ENCODE measurements around the gene IL32.
"Not testable (repeated sequence)": the region's sequence is repeated elsewhere in the genome, so short reads cannot be mapped to it uniquely, and the experiment has no call there.

The IL32 gene

DNA sequence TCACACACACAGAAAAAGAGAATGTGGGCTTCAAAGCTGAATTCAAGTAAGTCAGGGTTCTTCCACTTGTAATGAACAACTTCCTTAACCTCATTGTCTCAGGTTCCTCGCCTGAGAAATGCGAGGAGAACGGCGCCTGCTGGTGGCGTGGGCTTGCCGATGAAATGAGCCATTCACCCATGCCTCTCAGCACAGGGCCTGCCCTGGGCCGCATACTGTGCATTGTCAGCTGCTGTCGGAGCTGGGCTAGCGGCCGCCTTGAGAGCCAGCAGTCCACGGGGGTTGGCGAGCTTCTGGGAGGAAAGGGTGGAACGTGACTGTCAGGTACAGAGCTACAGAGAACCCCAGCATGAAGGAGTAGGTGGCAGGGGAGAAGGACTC, 12.1 kb upstream of the IL32 start:
- DNase-seq = not testable (repeated sequence)

DNA sequence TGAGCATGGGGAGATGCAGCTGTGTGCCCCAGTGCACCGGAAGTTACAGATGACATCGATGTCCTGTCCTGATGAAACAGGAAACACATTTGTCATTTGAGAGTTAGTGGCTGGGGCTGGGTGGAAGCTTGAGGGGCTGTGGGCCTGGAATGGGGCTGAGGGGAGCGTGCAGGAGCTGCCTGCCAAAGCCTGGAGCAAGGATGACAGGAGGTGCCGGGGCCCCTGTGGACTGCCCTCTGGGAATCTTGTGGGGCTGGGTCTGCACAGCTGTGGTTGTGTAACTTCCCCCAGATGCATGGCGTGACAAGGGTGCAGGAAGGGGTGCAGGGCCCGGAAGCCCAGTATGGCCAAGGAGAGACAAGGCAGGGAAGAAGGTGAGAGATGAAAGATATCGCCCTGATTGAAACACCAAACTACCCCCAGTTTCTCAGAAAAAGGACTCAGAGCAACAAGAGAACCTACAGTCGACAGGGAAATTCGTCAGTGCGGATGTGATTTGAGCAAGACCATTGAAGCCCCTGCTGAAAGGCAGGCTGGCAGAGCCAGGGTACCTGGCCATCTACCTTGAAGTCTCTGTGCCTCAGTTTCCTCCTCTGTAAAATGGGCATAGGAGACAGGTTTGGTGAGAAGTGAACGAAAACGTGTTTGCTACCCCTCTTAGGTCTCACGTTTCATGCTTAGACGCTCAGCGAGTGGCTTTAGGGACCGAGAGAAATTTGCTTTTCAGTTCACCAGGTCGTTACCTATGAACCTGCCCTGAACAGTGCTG, 10.3 kb upstream of the IL32 start:
- DNase-seq = no peak

DNA sequence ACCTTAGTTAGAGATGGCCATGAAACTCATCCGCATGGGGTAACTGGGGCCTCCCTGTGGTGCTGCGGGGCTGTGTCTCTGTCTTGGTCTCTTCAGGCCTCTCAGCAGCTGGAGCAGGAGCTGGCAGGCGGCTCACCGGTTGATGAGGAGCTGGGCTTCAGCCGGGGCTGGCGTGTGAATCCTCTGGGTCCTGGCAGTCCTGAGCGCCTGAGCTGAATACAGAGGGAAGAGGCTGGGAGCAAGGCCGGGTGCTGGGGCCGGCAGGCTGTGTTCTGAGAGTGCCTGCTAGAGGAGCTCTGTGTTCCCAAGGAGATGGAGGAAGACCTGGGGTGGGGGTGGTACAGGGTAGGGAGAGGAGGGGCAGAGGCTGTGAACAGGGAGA, 9.7 kb upstream of the IL32 start:
- DNase-seq = not testable (repeated sequence)

DNA sequence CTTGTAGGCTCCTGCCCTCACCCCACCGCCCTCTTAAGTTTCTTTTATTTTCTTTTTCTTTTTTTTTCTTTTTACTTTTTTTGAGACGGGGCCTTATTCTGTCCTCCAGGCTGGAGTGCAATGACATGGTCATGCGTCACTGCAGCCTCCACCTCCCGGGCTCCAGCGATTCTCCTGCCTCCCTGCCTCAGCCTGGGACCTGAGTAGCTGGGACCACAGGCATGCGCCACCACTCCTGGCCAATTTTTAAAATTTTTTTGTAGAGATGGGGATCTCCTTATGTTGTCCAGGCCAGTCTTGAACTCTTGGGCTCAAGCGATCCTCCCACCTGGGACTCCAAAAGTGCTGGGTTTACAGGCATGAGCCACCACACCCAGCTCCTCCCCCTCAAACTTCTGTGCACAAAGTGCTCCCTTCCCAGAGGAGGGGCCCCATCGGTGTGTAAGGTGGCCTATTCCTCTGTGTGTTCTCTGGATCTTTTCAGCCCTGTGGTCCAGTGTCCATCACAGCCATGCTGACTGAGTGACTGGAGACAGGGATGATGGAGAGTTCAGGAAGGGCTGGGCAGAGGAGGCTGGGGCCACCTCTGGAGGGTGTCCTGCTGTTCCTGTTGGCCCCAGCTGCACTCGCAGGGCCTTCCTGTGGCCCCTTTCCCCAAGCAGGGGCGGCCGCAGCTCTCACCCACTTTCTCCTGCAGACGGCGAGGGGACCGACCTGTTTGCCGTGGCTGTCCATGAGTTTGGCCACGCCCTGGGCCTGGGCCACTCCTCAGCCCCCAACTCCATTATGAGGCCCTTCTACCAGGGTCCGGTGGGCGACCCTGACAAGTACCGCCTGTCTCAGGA, 8.9 kb upstream of the IL32 start:
- DNase-seq = no peak

DNA sequence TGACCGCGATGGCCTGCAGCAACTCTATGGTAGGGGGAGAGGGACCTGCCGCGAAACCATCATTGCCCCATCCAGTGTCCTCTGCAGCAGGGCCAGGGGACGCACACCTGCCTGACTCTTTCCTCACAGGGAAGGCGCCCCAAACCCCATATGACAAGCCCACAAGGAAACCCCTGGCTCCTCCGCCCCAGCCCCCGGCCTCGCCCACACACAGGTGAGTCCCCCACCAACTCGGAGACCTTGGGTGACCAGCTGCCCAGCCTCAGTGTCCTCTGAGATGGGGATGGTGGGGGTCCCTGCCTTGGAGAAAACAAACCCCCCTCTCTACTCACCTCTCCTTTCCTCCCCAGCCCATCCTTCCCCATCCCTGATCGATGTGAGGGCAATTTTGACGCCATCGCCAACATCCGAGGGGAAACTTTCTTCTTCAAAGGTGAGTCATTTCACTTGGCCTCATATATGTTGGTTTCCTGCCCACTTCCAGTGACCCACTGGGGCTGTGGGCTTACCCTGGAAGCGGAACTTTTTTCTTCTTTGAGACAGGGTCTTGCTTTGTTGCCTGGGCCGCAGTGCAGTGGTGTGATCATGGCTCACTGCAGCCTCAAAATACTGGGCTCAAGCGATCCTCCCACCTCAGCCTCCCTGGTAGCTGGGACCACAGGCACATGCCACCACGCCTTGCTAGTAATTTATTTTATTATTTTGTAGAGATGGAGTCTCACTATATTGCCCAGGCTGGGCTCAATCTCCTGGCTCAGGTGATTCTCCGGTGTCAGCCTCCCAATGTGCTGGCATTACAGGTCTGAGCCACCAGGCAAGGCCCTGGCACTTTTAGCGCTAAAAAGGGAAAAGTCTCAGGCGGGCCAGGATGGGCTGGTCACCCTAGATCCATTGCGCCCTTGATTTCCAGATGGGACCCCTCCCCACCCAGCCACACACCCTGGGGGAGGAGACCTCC, 8.0 kb upstream of the IL32 start:
- DNase-seq = no peak

DNA sequence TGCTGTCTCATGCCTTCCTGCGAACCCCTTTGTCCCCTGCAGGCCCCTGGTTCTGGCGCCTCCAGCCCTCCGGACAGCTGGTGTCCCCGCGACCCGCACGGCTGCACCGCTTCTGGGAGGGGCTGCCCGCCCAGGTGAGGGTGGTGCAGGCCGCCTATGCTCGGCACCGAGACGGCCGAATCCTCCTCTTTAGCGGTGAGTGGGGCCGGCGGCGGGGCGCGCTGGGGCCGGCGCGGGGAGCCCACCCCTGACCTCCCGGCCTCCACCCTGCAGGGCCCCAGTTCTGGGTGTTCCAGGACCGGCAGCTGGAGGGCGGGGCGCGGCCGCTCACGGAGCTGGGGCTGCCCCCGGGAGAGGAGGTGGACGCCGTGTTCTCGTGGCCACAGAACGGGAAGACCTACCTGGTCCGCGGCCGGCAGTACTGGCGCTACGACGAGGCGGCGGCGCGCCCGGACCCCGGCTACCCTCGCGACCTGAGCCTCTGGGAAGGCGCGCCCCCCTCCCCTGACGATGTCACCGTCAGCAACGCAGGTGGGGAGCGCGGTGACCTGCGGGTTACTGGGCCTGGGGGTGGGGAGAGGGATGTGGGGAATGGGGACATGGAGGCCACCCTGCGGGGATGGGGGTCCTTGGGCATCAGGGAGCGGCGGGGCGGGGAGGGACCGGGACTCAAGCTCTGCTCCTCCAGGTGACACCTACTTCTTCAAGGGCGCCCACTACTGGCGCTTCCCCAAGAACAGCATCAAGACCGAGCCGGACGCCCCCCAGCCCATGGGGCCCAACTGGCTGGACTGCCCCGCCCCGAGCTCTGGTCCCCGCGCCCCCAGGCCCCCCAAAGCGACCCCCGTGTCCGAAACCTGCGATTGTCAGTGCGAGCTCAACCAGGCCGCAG, 7.1 kb upstream of the IL32 start:
- peak; percentile 61 for DNase-seq

DNA sequence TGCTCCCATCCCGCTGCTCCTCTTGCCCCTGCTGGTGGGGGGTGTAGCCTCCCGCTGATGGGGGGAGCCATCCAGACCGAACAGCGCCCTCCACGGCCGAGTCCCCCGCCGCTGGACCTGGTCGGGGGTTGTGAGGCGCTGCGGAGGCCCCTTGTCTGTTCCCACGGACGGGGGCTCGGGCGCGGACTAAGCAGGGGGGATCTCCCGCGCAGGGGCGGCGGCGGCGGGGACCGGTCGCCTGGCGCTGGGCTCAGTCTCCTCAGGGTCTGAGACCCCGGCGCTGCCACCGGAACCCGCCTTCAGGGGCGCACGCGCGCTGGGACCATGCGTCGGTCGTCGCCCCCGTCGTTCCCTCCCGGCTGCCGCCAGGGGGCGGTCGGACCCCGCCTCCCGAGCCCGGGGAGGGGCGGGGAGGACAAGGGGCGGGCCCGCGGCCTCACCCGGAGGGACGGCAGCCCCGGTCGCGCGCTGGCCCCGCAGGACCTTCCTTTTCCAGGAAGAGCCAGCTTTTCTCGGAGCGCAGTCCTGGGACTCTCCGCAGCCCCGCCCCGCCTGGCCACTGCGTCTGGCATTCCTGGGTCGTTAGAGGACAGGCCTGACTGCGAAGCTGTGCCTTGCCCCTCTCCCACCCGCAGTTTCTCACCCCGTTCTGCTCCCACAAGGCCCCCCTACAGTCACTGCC, 6.3 kb upstream of the IL32 start:
- DNase-seq = peak; percentile 86

DNA sequence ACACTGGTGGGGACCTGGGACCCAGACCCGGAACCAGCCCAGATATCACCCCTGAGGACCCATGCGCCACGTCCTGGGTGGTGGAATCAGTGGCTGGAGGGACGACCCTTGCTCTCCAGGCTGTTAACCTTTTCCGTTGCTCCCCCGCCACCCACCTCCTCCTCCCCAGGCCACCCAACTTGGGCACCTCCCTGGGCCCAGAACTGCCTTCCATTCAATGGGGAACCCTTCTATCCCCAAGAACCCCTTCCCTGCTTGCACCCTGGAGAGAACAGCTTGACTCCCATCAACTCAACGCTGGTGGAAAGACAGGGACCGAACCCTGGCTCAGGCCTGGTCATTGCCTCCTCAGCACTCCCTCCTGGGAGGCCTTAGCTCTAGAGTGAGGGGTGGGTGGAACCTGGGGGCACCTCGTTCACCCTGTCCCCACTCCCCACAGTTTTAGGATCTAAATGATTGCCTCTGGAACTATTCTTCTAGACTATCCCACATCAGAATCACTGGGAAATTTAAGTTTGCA, 5.7 kb upstream of the IL32 start:
- DNase-seq = no peak

DNA sequence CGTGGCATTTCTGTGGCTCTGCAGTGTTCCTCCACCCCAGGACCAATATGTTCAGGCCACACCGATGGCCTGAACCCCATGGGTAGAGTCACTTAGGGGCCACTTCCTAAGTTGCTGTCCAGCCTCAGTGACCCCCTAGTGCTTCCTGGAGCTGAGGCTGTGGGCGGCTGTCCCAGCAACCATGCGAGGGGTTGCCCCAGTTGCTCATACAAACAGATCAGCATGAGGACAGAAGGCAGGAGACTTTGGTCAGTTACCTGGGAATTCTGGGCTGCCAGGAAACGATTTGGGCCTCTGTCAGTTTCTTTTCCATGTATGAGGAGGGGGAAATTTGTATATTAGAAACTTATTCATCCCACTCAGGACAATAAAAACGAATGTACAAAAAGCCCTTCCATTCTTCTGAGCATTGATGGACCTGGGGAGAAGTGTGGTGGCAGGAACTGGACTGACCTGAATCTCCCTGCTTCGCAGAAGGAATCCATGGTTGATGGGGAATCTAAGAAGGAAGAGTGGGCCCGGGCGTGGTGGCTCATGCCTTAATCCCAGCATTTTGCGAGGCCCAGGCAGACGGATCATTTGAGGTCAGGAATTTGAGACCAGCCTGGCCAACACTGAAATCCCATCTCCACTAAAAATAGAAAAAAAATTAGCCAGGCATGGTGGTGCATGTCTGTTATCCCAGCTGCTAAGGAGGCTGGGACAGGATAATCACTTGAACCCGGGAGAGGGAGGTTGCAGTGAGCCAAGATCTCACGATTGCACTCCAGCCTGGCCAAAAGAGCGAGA, 4.9 kb upstream of the IL32 start:
- DNase-seq = no peak

DNA sequence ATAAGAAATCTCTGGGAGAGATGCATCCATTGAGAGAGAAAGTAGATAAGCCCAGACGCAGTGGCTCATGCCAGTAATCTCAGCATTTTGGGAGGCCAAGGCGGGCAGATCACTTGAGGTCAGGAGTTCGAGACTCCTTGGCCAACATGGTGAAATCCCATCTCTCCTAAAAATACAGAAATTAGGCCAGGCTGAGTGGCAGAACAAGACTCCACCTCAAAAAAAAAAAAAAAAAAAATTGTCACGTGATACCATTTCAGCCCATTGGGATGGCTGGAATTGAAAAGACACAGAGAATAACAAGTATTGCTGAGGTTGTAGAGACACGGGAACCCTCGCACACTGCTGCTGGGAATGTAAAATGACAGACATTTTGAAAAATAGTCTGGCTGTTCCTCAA, 2.9 kb upstream of the IL32 start:
- no peak for DNase-seq

DNA sequence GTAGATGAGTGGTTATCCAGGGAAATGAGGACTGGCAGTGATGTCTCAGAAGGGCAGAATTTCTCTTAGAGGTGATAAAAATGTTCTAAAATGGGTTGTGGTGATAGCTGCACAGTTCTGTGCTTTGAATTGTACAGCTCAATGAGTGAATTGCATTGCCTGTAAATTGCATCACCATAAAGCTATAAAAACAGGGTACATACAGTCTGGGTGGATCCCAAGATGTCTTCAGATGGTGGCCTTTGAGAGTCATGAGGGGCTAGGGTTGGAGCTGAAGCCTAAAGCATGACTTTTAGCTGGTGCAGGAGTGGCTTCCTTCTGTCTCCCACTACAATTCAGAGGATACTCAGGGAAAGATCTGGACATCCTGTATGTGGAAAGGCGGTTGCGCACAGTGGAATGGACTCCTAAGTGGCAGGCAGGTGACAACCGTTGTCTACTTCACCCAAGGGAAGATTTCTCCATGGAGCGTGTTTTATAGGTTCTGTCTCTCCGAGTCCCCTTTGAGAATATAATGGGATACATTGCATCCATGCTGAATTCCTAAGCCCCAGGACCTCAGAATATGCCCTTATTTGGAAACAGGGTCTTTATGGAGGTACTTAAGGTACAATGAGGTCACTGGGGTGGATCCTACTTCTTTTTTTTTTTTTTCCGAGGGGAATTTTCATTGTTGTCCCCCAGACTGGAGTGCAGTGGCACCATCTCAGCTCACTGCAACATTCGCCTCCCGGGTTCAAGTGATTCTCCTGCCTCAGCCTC, 1.6 kb upstream of the IL32 start:
- no peak for DNase-seq

DNA sequence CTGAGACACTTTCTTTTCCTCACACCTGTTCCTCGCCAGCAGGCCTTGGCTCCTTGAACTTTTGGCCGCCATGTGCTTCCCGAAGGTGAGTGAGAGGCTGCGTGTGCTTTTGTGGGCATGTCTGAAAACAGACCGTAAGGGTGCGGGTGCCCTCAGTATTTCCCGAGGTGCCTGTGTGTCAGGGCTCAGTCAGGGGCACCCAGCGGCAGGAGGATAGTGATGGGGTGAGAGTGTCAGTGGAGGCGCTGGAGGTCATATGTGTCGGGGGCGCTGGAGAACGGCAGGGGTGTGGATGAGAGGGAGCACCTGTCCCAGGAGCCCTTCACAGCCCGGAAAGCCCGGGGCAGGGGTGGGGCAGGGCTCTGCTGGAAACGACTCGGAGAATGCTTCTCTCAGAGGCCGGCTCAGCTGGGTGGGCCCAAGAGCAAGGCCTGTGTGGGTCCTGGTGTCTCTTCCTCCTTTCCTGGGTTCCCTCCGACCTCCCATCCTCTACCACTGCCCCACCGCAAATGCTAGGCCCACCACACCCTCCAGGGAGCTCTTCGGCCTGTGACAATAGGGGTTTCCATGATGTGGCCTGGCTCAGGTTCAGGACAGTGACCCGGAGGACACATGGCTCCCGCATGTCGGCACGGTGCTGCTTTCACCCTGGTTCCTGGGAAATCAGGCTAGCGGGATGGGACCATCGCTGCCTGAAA, 451 bp downstream of the IL32 start:
- peak; percentile 31 for DNase-seq

DNA sequence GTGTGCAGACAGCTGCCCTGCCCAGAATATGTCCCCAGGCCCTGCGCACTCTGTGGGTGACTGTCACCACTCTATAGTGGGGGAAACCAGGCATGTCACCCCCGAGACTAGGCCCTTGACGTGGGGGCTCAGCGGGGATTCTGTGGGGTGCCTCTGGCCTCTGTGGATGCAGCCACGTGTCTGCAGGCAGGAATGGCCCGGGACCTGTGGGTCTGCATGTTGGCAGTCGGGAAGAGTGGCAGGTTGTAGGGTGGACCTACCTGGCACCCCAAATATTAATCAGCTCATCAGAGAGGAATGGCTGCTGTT, 954 bp downstream of the IL32 start:
- peak; percentile 3 for DNase-seq

DNA sequence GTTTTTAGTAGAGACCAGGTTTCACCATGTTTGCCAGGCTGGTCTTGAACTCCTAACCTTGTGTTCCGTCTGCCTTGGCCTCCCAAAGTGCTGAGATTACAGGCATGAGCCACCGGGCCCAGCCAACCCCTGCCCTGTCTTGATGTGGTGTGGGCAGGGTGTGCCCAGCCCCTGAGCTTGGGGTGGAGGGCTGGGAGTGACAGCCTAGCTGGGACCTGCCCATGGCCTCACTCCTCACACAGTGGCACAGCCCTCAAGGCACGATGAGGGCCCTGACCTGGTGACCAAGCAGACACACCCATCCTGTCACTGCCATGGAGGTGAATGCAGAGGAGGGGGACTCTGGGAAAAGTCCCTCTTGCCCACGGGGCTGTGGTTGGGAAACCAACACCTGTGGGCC, 3.0 kb downstream of the IL32 start:
- peak; percentile 42 for DNase-seq

DNA sequence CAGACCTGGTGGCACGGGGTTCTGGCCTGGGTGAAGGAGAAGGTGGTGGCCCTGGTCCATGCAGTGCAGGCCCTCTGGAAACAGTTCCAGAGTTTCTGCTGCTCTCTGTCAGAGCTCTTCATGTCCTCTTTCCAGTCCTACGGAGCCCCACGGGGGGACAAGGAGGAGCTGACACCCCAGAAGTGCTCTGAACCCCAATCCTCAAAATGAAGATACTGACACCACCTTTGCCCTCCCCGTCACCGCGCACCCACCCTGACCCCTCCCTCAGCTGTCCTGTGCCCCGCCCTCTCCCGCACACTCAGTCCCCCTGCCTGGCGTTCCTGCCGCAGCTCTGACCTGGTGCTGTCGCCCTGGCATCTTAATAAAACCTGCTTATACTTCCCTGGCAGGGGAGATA, 3.7 kb downstream of the IL32 start:
- DNase-seq = not testable (repeated sequence)

DNA sequence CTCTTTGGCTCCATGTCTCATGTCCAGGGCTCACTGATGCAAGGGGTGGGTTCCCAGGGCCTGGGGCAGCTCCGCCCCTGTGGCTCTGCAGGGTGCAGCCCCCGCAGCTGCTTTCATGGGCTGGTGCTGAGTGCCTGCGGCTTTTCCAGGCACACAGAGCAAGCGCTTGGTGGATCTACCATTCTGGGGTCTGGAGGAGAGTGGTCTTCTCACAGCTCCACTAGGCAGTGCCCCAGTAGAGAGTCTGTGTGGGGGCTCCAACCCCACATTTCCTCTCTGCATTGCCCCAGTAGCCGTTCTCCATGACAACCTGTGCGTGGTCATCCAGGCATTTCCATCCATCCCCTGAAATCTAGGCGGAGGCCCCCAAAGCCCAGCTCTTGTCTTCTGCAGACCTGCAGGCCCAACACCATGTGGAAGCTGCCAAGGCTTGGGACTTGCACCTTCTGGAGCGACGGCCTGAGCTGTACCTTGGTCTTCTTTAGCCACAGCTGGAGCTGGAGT, 5.2 kb downstream of the IL32 start:
- no peak for DNase-seq

DNA sequence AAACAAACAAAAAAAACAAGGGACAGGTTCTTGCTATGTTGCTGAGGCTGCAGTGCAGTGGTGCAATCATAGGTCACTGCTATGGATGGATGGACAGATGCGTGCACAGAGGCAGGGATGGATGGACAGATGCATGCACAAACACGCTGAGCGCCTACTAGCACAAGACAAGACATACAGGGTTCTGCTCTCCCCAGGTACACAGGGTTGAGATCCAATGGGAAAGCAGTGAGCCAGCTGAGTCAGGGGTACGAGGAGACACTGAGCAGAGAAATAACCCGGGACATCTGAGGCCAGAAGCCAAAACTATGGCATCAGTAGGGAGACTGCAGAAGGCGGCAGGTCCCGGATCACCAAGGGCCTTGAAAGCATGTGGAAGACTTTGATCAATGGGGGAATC, 6.2 kb downstream of the IL32 start:
- no peak for DNase-seq

DNA sequence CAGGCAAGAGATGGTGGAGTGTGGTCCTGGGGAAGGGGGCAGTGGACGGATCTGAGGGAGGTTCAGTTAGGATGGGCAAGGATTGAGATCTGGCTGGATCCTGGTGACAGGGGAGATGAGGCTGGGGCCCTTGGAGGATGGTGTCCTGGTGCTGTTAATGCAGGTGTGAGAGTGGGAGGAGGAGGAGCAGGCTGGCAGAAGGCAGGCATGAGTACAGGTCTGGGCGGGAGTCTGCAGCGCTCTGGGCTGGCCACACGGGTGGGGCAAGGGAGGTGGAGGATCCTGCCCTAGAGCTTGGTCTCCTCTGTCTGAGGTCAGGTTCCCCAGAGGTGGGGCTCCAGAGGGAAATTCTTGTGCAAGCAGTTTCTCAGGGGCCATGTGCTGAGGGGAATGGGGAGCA, 6.7 kb downstream of the IL32 start:
- DNase-seq = peak; percentile 39
